Fibroblast of gingiva (primary cell): ENCODE data around the gene MYO7A.

Experiments
- DNase-seq: peaks from one replicate; pipeline ENCODE4 v3.0.0-alpha.2; 2011; ENCODE audit warnings: low read depth

The MYO7A gene

DNA sequence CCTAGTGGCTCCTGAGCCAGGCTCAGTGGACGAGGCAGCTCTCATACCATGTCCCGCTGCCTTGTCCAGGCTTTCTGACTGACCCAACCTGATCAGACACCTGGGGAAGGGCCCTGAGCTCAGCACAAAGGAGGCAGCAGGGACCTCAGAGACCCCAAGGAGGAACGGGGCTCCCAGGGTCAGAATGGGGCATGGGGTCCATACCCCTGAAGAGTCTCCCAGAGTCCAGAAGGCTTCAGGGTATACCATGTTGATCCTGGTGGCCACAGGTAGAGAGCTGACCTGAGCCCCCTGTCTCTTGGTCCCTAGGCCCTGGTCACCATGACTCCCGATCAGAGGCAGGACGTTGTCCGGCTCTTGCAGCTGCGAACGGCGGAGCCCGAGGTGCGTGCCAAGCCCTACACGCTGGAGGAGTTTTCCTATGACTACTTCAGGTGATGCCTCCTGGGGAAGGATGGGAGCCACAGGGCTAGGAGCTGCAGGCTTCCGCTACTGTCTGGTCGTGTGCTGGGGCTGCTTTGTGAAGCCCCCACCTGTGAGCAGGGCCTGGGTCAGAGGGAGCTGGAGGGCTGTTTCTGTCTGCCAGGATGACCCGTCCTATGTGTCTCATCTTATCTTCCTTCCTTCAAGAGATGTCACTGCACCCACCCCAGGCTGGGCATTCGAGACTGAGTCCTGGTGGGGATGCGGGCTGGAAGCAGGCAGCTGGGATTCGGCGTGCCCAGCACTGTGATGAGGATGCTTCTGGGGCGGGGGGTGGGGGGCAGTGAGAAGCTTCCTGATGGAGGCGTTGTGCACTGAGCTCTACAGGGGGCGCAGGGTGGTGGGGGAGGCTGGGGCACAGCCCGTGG is 74.2 kb downstream of the MYO7A start:
- no peak for DNase-seq

DNA sequence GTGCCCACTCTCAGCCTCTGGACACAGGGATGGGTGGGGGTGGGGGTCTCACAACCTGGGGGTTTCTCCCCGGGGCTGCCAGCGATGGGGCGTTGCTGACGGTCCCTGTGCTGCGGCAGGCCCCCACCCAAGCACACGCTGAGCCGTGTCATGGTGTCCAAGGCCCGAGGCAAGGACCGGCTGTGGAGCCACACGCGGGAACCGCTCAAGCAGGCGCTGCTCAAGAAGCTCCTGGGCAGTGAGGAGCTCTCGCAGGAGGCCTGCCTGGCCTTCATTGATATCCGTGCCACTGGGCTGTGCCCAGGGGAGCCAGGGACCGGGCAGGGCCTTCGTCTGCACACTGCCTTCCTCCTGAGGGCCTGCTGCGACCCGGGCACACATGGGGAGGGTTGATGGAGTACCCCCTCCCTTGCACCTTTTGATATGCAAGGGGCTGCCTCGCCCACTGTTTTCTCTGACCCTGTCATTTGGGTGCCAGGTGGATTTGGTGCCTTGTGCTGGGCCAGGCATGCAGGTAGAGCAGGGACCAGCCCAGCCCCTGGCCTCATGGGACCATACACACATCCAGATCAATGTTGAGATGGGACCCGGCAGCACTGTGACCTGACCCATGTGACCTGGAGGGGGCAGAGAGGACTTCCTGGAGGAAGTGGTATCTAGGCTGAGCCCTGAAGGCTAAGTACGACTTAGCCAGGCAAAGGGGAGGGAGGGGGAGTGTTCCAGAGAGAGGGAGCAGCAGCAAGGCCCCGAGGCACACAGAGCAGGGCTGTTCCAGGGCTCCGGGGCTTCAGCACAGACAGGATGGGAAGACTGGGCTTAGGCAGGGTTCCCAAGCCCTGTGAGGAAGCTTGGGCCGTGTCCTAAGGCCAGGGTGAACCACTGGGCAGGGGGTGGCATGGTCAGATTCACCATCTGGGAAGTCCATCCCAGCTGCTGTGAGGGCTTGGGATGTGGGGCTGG is 75.2 kb downstream of the MYO7A start:
- no peak for DNase-seq

DNA sequence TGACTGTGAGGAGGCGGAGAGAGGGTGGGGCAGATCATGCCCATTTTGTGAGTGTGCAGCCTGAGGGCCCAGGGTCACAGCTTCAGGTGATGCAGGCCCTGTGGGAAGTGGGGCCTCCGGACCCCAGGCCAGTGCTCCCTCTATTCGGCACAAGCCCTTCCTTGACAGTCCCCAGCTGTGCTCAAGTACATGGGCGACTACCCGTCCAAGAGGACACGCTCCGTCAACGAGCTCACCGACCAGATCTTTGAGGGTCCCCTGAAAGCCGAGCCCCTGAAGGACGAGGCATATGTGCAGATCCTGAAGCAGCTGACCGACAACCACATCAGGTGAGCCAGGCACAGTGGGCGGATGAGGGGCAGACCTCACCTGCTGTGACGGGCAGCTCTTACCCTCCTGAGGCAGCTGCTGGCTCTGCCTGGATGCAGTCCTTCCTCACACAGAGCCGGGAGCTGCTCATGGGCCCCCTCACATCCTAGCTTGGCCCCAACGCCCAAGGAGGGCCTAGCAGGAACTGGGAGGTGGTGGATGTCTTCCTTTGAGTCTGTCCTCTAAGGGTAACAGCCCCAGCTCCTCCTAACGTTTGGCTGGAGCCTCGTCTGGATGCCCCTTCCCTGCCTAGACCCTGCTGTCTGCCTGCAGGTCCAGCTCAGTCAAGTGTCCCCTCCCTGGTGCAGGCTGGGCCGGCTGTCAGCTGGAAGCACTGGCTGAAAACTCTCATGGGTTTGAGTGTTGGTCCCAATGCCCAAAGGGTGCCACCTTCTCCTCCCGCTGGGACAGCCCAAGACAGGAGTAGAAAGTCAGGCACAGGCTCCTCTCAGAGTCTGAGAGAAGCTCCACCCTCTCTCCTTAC is 76.1 kb downstream of the MYO7A start:
- no peak for DNase-seq

DNA sequence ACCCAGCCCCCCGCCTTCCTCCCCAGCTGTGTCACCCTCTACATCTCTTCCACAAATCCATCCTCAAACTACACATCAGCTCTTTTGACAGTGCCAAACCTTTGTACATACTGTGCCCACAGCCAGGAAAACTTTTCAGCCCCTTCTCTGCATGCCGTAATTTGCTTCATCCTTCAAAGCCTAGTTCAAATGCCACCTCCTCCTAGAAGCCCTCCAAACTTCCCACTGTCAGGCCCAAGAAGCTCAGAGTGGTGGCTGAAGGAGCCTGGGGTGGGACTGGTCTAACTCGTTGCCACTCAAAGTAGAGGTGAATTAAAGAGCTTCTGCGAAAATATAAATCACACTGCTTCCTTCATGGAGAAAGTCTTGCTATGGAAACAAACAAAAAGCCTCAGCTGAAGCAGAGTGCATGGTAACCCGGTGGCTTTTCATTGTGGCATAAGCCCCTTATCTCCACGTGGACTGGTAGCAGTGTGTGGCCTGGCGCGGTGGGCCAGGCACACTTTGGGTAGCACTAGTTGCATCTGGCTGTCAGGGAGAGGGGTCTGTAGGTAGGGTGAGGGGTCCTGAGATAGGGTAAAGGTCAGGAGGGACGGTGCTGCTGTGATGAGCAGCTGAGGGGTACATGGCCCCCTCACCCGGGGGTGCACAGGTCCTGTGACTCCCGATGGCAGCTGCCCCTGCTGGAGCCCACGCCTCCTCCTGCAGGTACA is 76.9 kb downstream of the MYO7A start:
- DNase-seq: no peak

DNA sequence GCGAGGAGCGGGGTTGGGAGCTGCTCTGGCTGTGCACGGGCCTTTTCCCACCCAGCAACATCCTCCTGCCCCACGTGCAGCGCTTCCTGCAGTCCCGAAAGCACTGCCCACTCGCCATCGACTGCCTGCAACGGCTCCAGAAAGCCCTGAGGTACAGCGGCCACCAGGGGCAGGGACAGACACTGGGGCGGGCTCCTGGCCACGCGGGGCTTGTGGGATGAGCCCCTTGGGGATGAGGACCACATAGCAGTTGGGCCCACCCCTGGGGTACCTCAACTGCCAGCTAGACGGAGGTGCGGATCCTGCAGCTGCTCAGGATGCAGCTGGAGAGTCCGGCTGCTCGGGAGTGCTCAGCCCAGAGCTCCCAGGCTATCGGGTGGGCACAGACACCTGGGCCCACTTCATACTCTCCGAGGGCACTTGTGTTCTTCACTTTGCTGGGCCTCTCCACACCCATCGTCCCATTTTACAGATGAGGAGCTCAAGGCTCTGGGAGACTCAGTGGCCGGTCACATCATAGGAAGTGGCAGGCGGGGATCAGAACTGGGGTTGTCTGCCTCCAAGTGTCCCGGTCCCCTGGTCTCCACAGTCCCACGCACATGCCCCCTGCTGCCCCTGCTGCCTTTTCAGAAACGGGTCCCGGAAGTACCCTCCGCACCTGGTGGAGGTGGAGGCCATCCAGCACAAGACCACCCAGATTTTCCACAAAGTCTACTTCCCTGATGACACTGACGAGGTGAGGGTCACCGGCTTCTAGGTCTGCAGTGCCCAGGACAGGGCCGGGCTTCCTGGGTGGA is 77.6 kb downstream of the MYO7A start:
- DNase-seq: no peak

DNA sequence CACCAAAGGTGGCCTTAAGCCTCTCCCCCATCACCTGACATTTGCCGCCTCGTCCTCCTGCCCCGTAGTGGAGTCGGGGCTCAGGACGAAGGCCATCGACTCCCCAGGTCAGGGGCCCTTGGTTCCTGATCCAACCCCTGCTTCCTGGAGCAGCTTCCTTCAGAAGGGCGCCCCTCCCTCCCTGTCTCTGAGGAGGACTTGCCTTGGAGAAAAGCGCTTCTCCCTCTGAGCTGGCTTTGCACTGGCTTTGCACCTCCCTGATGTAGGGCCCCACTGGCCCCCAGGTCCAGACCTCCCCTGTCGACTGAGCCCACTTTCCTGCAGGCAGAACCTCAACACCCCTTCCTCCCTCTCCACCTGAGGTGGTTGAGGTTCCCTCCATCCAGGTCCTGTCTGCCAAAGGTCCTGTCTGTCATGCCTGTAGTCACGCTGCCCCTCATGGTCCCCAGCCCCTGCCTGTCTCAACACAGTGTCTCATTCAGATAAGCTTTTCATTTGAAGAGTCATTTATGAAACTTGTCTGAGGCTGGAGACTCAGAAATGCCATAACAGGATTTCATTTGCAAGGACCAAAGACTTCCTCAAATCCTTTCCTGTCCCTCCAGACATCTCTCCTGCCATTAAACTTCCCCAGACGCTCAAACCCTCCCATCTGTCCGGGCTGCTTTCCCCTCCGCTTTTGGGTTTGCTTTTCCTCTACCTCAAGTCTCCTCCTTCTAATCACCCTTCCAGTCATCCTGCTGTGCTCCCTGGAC is 78.4 kb downstream of the MYO7A start:
- DNase-seq: no peak

DNA sequence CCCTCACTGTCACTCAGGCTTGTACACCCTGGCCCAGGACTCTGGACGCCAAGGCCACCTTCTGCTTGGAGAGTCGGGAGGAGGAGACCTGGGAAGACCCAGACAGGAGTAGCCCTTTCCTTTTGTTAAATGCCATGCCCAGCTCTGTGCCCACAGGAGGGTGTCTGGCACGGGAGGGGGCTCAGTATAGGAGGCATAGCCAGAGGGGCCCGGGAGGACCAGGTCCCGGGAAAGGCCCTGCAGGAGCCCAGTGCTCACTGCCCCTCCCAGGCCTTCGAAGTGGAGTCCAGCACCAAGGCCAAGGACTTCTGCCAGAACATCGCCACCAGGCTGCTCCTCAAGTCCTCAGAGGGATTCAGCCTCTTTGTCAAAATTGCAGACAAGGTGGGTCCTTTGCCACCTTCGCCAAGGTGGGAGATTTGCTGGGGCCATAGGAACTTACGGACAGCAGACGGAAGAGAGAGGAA is 79.0 kb downstream of the MYO7A start:
- no peak for DNase-seq

DNA sequence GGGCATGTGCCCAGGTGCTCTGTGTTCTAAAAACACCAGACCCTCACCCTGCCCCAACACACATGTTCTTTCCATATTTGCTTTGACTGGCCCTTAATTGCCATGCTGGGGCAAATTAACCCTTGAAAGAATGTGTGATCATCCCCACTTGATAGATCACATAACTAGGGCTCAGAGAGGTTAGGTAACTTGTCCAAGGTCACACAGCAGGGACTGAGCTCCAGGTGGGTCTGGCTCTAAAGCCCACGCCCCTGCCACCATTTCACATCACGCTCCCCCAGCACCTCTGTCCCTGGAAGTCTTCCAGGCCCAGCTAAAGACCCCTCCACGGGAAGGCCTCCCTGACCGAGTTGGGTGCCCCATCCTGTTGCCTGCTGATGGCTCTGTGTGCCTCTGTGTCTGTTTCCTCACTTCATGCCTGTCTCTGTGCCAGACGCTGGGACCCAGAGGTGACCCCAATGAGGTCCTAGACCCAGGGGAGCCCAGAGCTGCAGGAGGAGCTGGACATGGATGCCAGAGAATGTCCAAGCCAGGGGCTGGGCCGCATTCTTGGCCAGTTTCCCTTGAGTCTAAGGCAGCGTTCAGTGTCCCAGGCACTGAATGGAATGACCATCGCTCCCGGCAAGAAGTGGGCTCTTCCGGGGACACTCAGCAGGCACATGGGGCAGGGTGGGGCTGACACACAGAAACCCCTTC is 79.7 kb downstream of the MYO7A start:
- DNase-seq: no peak

DNA sequence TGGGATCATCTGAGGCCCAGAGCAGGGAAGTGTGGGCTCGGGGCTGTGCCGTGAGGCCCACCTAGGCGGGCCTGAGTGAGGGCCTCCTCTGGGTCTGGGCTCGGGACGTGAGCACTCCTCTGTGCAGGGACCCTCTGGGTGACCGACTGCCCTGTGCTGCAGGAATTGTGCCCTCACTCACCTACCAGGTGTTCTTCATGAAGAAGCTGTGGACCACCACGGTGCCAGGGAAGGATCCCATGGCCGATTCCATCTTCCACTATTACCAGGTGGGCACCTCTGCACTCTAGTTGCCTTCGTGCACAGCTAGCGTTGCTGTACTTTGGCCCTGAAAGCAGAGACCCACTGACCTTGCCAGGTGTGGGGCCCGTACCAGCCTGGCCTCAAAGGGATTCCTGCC is 80.5 kb downstream of the MYO7A start:
- no peak for DNase-seq

DNA sequence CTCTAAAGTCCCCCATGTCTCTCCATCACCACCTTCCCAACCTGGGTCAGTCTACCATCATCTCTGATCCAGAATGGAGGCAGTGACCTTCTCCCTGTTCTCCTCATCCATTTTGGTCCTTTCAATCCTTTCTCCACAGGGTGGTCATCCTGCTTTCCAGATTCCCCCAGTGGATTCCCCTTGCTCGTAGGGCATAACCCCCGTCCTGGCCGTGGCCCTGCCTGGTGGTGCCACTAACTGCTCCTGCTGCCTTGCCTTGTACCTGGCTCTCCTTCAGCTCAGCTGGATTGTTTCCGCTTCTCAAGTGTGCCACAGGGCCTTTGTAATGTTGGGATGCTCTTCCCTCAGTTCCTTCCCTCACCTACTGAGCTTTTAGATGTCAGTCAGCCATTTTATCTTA is 81.6 kb downstream of the MYO7A start:
- no peak for DNase-seq

DNA sequence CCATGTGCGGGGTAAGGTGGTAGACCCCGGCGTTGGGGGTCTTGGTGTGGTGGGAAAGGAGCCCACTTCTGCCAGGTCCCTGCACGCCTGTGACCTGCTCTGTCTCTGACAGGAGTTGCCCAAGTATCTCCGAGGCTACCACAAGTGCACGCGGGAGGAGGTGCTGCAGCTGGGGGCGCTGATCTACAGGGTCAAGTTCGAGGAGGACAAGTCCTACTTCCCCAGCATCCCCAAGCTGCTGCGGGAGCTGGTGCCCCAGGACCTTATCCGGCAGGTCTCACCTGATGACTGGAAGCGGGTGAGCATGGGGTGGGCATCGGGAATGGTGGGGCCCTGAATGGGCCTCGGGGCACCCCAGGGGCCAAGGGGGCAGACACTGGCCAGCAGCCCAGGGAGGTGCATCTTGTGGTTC is 83.0 kb downstream of the MYO7A start:
- no peak for DNase-seq

DNA sequence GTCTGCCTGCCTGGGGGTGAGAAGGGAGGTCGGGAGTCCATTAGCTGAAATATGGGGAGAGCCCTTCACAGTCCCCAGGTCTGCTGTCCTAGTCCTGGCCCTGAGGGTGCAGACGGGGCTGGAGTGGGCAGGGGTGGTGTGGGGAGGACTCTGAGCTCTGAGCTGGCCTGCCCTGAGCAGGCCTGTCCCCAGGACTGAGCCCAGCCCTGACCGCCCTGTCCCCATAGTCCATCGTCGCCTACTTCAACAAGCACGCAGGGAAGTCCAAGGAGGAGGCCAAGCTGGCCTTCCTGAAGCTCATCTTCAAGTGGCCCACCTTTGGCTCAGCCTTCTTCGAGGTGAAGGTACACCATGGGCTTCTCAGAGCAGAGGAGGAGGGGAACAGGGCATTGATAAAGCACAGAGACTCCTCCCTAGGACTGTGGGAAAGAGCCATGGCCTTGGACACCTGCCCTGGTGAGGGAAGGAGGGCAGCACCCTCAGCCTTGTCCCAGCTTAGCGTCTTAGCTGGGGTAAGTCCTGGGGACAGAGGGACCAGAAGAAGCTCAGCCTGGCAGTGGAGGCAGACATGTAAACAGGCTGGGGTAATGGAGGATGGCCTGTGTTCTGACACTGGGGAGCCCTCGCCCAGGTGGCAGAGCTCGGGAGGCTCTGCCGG is 83.7 kb downstream of the MYO7A start:
- no peak for DNase-seq

DNA sequence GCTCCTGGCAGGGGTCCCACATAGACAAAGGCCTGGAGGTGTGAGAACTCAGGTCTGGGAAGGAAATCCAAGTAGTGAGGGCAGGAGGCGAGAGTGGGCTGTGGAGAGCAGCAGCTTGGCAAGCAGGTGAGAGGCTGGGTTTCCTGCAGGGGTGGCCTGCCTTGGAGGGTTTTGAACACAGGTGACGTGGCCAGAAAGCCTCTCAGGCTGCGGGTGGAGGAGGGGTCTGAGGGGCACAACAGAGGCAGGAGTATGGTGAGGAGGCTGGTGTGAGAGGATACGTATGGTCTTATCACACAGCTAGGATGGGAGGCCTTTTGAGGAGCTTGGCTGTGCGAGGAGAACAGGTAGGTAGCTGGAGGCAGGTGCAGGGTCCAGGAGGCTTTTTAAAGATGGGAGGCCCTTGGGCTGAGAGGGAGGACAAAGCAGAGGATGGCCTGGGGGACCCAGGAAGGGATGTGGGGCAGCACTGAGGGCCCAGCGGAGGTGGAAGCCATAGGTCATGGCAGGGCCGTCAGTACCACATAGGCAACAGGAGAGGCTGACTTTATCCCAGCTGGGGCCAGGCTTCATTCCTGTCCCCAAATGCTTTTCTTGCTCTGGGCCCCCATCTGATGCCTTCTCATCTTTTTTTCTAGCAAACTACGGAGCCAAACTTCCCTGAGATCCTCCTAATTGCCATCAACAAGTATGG is 84.4 kb downstream of the MYO7A start:
- no peak for DNase-seq

DNA sequence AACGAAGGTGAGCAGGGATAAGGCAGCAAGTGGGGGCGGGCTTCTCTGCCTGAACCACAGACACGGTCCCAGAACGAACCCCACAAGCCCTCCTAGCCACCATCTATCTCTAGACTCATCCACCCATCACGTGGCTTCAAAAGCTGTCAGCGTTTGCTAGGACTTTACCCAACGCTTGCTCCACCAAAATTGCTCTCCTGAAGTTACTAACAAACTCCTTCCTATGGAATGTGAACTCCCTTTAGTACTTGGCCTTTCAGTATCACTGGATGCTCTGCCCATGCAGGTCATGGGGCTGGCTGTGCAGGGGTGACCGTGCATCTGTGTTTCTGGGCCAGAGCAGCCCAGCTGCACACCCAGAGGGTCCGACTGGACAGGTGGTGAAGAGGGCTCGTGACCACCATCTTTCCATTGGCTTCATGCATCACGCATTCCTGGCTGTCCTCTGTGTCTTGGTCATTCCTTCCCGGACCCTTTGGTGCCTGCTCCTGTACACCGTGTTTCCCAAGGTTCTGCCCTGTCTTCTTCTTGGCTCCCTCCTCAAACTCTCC is 85.1 kb downstream of the MYO7A start:
- no peak for DNase-seq

DNA sequence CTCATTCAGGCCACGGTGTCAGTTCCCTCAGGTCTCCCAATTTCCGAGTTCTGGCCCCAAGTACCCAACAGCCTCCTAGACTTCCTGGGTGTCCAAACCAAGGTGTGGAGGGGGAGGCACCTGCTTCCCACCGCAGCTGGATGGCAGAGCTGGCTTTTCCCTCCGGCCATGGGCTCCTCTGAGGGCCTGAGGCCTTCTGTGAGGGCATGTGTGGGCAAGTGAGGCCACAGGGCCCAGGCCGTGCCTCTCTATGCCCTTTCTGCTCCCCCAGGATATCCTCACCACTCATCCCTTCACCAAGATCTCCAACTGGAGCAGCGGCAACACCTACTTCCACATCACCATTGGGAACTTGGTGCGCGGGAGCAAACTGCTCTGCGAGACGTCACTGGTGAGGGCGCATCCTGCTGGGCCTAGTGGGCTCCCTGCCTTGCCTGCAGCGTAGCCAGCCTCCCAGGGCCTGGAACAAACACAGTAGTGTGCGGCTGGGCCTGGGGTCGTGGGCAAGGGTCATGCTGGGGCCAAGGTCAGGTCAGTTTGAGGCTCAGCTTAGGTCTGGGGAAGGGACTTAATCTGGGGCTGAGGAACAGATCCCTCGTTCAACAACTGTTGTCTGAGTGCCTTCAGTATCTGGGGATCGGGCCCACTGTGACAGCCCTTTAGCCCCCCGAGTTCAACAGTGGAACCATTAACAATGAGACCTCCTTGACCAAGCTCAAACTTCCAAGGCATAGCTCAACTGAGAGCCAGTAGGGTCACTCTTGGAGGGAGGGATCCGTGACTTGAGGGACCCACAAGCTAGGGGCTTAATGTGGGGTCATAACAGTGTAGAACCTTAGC is 85.8 kb downstream of the MYO7A start:
- DNase-seq: no peak

DNA sequence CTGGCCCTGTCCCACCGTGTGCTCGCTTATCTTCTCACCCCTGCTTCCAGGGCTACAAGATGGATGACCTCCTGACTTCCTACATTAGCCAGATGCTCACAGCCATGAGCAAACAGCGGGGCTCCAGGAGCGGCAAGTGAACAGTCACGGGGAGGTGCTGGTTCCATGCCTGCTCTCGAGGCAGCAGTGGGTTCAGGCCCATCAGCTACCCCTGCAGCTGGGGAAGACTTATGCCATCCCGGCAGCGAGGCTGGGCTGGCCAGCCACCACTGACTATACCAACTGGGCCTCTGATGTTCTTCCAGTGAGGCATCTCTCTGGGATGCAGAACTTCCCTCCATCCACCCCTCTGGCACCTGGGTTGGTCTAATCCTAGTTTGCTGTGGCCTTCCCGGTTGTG is 86.5 kb downstream of the MYO7A start:
- DNase-seq: no peak

DNA sequence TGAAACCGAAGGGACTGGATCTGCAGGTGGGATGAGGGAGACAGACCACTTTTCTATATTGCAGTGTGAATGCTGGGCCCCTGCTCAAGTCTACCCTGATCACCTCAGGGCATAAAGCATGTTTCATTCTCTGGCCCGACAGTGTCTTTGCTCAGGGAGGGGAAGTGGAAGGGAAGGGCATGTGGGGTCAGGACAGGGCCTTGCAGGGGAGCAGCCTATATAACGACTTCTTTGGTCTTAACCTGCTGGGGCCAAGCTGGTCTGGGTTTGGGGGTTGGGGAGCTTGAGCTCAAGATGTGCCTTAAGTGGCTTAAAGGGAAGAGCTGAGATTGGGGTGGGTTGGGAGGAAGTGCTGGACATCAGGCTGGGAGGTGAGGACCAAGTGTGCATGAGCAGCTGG is 87.1 kb downstream of the MYO7A start:
- no peak for DNase-seq
